ENCODE results near the gene IAH1. TPM values are rescaled to one million over a fixed set of nuclear protein-coding genes. Genes with fewer than 3 reads are reported as not detected.

IAH1 gene
- polyA plus RNA-seq, 3 donors, result 39.4 to 98.2 (median 84.0) TPM

DNA sequence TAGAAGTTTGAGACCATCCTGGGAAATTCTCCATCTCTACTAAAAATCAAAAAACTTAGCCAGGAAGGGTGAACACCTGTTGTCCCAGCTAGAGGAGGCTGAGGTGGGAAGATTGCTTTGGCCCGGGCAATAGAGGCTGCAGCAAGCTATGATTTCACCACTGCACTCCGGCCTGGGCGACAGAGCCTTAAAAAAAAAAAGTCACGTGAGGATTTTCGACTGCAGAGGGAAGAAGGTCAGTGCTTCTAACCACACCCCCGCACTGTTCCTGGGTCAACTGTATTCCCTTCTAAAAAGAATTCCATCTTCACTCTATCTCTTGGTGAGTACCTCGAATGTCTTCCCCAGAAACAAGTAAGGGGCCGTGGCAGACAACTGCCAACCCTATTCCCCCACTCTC is 49.9 kb downstream of the IAH1 start:
- DNase-seq, result no peak
- peaks cover 81 to 83% of the 10 kb centered on the region in 2 donors for H3K36me3 Mint-ChIP-seq
- Histone ChIP-seq H3K9ac (ENCODE audit: insufficient read depth, low read length, poor library complexity, severe bottlenecking) (no peak overlapping the region), H3K36me3 (replicated peaks in 1 of 2; ENCODE audit: control insufficient read depth in 1 of 2, insufficient read depth in 2 of 2, low read length in 2 of 2) (peaks cover 79 to 97% of the 10 kb centered on the region in 2 donors), H3K4me3 (replicated peaks in 1 of 3; ENCODE audit: low read depth in 2 of 3, low read length in 3 of 3) (no peak overlapping the region), H3K4me1 (ENCODE audit: control insufficient read depth in 1 of 2, insufficient read depth in 2 of 2, low read length in 2 of 2) (no peaks in the 10 kb centered on the region), H3K79me2 (ENCODE audit: insufficient read depth, low read length) (no peaks in the 10 kb centered on the region), H4K20me1 (ENCODE audit: insufficient read depth, low read length) (peaks cover 31% of the 10 kb centered on the region), H3K4me2 (replicated peaks; ENCODE audit: extremely low read depth, low read length, poor library complexity, severe bottlenecking) (no peak overlapping the region), H3K27ac (ENCODE audit: low read depth in 1 of 2, low read length in 2 of 2) (no peak overlapping the region), H2AFZ (ENCODE audit: insufficient read depth, low read depth, low read length, poor library complexity, severe bottlenecking) (no peak overlapping the region), H3K27me3 (ENCODE audit: control insufficient read depth in 2 of 2, insufficient read depth in 2 of 2, low read length in 2 of 2) (no peaks in the 10 kb centered on the region), H3K9me3 (replicated peaks in 1 of 2; ENCODE audit: control insufficient read depth in 1 of 2, insufficient read depth in 1 of 2, low read length in 2 of 2) (no peaks in the 10 kb centered on the region)
- no peak overlapping the region for H3K4me3 Mint-ChIP-seq
- no peaks in the 10 kb centered on the region for H3K27me3 Mint-ChIP-seq (ENCODE audit: low read depth in 3 of 3)
- WGBS (ENCODE audit: insufficient coverage), result 96% methylated on average over 4 of the region's 8 CpGs
- no peaks in the 10 kb centered on the region for H3K9me3 Mint-ChIP-seq
- intact Hi-C loops (cut with micrococcal nuclease), result no loop called here
- TF ChIP-seq, protein P1, sequence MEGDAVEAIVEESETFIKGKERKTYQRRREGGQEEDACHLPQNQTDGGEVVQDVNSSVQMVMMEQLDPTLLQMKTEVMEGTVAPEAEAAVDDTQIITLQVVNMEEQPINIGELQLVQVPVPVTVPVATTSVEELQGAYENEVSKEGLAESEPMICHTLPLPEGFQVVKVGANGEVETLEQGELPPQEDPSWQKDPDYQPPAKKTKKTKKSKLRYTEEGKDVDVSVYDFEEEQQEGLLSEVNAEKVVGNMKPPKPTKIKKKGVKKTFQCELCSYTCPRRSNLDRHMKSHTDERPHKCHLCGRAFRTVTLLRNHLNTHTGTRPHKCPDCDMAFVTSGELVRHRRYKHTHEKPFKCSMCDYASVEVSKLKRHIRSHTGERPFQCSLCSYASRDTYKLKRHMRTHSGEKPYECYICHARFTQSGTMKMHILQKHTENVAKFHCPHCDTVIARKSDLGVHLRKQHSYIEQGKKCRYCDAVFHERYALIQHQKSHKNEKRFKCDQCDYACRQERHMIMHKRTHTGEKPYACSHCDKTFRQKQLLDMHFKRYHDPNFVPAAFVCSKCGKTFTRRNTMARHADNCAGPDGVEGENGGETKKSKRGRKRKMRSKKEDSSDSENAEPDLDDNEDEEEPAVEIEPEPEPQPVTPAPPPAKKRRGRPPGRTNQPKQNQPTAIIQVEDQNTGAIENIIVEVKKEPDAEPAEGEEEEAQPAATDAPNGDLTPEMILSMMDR (IDR thresholded peaks at IDR 0.05), result no peak
- H3K4me1 Mint-ChIP-seq, result no peaks in the 10 kb centered on the region
- H3K27ac Mint-ChIP-seq, result peak overlapping the region in 1 of 7 donors; percentile 54

DNA sequence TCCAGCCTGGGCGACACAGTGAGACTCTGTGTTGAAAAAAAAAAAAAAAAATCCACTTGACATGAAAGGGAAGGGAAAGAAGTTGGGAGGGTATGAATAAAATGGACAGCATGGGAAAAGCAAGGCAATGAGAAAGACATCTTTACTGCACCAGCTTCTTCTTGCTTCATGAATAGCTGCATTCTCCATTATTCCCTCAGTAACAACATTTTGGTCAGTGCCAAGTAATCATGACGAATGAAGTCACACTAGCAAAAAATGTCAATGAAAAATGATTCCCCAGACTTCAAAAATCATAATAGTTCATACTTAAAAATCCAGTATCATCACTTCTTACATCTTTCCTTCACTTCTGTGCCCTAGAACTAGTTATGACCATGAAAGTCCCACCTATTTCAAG is 50.9 kb downstream of the IAH1 start:
- Histone ChIP-seq H3K4me2 (replicated peaks; ENCODE audit: extremely low read depth, low read length, poor library complexity, severe bottlenecking) (no peak overlapping the region), H3K27me3 (ENCODE audit: control insufficient read depth in 2 of 2, insufficient read depth in 2 of 2, low read length in 2 of 2) (no peaks in the 10 kb centered on the region), H3K27ac (ENCODE audit: low read depth in 1 of 2, low read length in 2 of 2) (no peak overlapping the region), H3K4me1 (ENCODE audit: control insufficient read depth in 1 of 2, insufficient read depth in 2 of 2, low read length in 2 of 2) (no peaks in the 10 kb centered on the region), H3K36me3 (replicated peaks in 1 of 2; ENCODE audit: control insufficient read depth in 1 of 2, insufficient read depth in 2 of 2, low read length in 2 of 2) (peaks cover 74 to 97% of the 10 kb centered on the region in 2 donors), H4K20me1 (ENCODE audit: insufficient read depth, low read length) (peaks cover 37% of the 10 kb centered on the region), H3K4me3 (replicated peaks in 1 of 3; ENCODE audit: low read depth in 2 of 3, low read length in 3 of 3) (no peak overlapping the region), H3K79me2 (ENCODE audit: insufficient read depth, low read length) (no peaks in the 10 kb centered on the region), H3K9ac (ENCODE audit: insufficient read depth, low read length, poor library complexity, severe bottlenecking) (no peak overlapping the region), H2AFZ (ENCODE audit: insufficient read depth, low read depth, low read length, poor library complexity, severe bottlenecking) (no peak overlapping the region), H3K9me3 (replicated peaks in 1 of 2; ENCODE audit: control insufficient read depth in 1 of 2, insufficient read depth in 1 of 2, low read length in 2 of 2) (no peaks in the 10 kb centered on the region)
- no peaks in the 10 kb centered on the region for H3K27me3 Mint-ChIP-seq (ENCODE audit: low read depth in 3 of 3)
- intact Hi-C loops (cut with micrococcal nuclease), result no loop called here
- H3K9me3 Mint-ChIP-seq, result no peaks in the 10 kb centered on the region
- H3K27ac Mint-ChIP-seq, result peak overlapping the region in 2 of 7 donors; percentile 50 to 79
- H3K4me1 Mint-ChIP-seq, result no peaks in the 10 kb centered on the region
- H3K36me3 Mint-ChIP-seq, result peaks cover 76 to 85% of the 10 kb centered on the region in 2 donors
- no peak overlapping the region for H3K4me3 Mint-ChIP-seq
- TF ChIP-seq, protein P1 (IDR thresholded peaks at IDR 0.05), result no peak
- no peak for DNase-seq
- 100% methylated on average over 1 of the region's 2 CpGs for WGBS (ENCODE audit: insufficient coverage)
